ENCODE measurements around the gene TBCK. TPM values are rescaled to one million over a fixed set of nuclear protein-coding genes. Genes with fewer than 3 reads are reported as not detected.

The TBCK gene
- total RNA-seq, 1 donor = 68.8 TPM

DNA sequence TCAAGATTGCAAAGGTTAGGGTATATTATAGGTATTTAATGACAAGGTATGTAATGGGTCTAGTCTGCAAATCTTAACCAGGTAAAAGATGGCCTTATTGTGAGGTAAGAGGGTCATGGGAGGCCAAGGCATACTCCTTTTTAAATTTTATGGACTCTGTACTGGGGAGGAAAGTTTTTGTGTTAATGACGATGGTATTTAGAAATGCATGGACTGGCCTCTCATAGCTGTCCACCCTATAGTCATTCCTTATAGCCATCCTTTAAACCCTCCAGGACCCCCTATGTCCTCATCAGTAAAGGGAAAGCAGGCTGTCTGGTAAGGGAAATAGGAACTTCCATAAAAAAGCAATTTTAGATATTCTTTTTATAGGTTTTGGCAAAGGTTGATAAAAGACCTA is 1.8 kb upstream of the TBCK start:
- peak overlapping the region; percentile 88 for H3K4me3 ChIP-seq (ENCODE audit: insufficient read depth, low read length)
- DNase-seq (ENCODE audit: insufficient read length, low spot score, missing footprints) = no peak
- H3K79me2 ChIP-seq (ENCODE audit: insufficient read depth, low read length) = peaks cover 83% of the 10 kb centered on the region
- H3K9me3 ChIP-seq (ENCODE audit: low read depth, low read length) = no peaks in the 10 kb centered on the region
- peaks cover 3% of the 10 kb centered on the region for H3K36me3 ChIP-seq (ENCODE audit: insufficient read depth, low read length)
- peaks cover 40% of the 10 kb centered on the region for H3K4me1 ChIP-seq (ENCODE audit: insufficient read depth, low read length)
- H3K27ac ChIP-seq (ENCODE audit: low read depth, low read length) = peak overlapping the region; percentile 98
- H4K20me1 ChIP-seq (ENCODE audit: insufficient read depth, low read length) = no peaks in the 10 kb centered on the region
- H3K4me2 ChIP-seq (ENCODE audit: insufficient read depth, low read length) = peak overlapping the region; percentile 95
- TF ChIP-seq CTCF (IDR thresholded peaks at IDR 0.05; ENCODE audit: extremely low read depth, low read depth, low read length) = no peak
- no peaks in the 10 kb centered on the region for H3K27me3 ChIP-seq (ENCODE audit: insufficient read depth, low read length)
- no peak overlapping the region for H2AFZ ChIP-seq (ENCODE audit: low read length)

GRCh38 chr4:106316773-106317409 is 882 bp upstream of the TBCK start:
- Histone ChIP-seq H3K27me3 (ENCODE audit: insufficient read depth, low read length) (no peaks in the 10 kb centered on the region), H3K4me1 (ENCODE audit: insufficient read depth, low read length) (peaks cover 44% of the 10 kb centered on the region), H3K4me2 (ENCODE audit: insufficient read depth, low read length) (peak overlapping the region; percentile 95), H3K4me3 (ENCODE audit: insufficient read depth, low read length) (peak overlapping the region; percentile 88), H3K79me2 (ENCODE audit: insufficient read depth, low read length) (peaks cover 79% of the 10 kb centered on the region), H2AFZ (ENCODE audit: low read length) (peak overlapping the region; percentile 92), H3K36me3 (ENCODE audit: insufficient read depth, low read length) (peaks cover 3% of the 10 kb centered on the region), H3K27ac (ENCODE audit: low read depth, low read length) (peak overlapping the region; percentile 98), H3K9me3 (ENCODE audit: low read depth, low read length) (no peaks in the 10 kb centered on the region), H4K20me1 (ENCODE audit: insufficient read depth, low read length) (no peaks in the 10 kb centered on the region)
- DNase-seq (ENCODE audit: insufficient read length, low spot score, missing footprints) = no peak
- no peak for TF ChIP-seq CTCF (IDR thresholded peaks at IDR 0.05; ENCODE audit: extremely low read depth, low read depth, low read length)

- H2AFZ ChIP-seq (ENCODE audit: low read length) = peak overlapping the region; percentile 92
- H3K9me3 ChIP-seq (ENCODE audit: low read depth, low read length) = no peaks in the 10 kb centered on the region
- H3K27ac ChIP-seq (ENCODE audit: low read depth, low read length) = peak overlapping the region; percentile 98
- H3K36me3 ChIP-seq (ENCODE audit: insufficient read depth, low read length) = peaks cover 2% of the 10 kb centered on the region
- no peaks in the 10 kb centered on the region for H4K20me1 ChIP-seq (ENCODE audit: insufficient read depth, low read length)
- DNase-seq (ENCODE audit: insufficient read length, low spot score, missing footprints) = no peak
- H3K4me1 ChIP-seq (ENCODE audit: insufficient read depth, low read length) = peaks cover 56% of the 10 kb centered on the region
- H3K79me2 ChIP-seq (ENCODE audit: insufficient read depth, low read length) = peaks cover 85% of the 10 kb centered on the region
- peak overlapping the region; percentile 88 for H3K4me3 ChIP-seq (ENCODE audit: insufficient read depth, low read length)
- peak overlapping the region; percentile 95 for H3K4me2 ChIP-seq (ENCODE audit: insufficient read depth, low read length)
- no peaks in the 10 kb centered on the region for H3K27me3 ChIP-seq (ENCODE audit: insufficient read depth, low read length)
- no peak for TF ChIP-seq CTCF (IDR thresholded peaks at IDR 0.05; ENCODE audit: extremely low read depth, low read depth, low read length)
Measured at GRCh38 chr4:106315476-106315967, 487 bp downstream of the TBCK start.

DNA sequence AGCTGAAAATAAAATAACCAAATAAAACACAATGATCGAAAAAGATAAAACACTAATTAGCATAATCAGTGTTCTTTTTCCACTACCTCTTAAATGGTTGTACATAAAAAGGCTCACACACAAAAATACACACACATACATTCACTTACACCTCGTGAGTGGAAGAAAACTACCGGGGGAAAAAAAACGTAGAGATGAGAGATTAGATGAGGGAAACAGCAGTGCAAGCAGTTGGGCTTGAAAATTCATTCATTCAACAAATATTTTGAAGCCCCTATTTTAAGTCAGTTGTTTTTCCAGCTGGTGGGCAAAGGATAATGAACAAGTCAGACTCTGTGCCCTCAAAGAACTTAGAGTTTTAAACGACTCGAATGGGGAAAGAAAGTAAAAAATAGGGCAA is 1.0 kb downstream of the TBCK start:
- H3K36me3 ChIP-seq (ENCODE audit: insufficient read depth, low read length) = no peaks in the 10 kb centered on the region
- no peaks in the 10 kb centered on the region for H3K9me3 ChIP-seq (ENCODE audit: low read depth, low read length)
- no peaks in the 10 kb centered on the region for H3K27me3 ChIP-seq (ENCODE audit: insufficient read depth, low read length)
- no peaks in the 10 kb centered on the region for H4K20me1 ChIP-seq (ENCODE audit: insufficient read depth, low read length)
- H3K4me2 ChIP-seq (ENCODE audit: insufficient read depth, low read length) = peak overlapping the region; percentile 95
- peaks cover 60% of the 10 kb centered on the region for H3K4me1 ChIP-seq (ENCODE audit: insufficient read depth, low read length)
- TF ChIP-seq CTCF (IDR thresholded peaks at IDR 0.05; ENCODE audit: extremely low read depth, low read depth, low read length) = no peak
- no peak overlapping the region for H2AFZ ChIP-seq (ENCODE audit: low read length)
- H3K79me2 ChIP-seq (ENCODE audit: insufficient read depth, low read length) = peaks cover 85% of the 10 kb centered on the region
- DNase-seq (ENCODE audit: insufficient read length, low spot score, missing footprints) = no peak
- peak overlapping the region; percentile 88 for H3K4me3 ChIP-seq (ENCODE audit: insufficient read depth, low read length)
- H3K27ac ChIP-seq (ENCODE audit: low read depth, low read length) = peak overlapping the region; percentile 98

Data from osteoblast (primary cell).